CD8-positive, alpha-beta memory T cell (primary cell): ENCODE data around the gene LRRC14B. TPM values are rescaled to one million over a fixed set of nuclear protein-coding genes. Genes with fewer than 3 reads are reported as not detected.
A peak's percentile ranks its signal among the peaks of the same experiment; 100 is the strongest.
"Not testable (repeated sequence)": the region's sequence is repeated elsewhere in the genome, so short reads cannot be mapped to it uniquely, and the experiment has no call there.

Experiments used
- CTCF ChIA-PET: fragments of 350-600 bp; sonication (Branson Sonifier 250); formaldehyde crosslinking; loops from one replicate; lab custom pipeline; 2021; ENCODE audit warnings: antibody characterized with exemption; lab: Charles Lee
- POLR2A ChIA-PET: fragments of 350-600 bp; sonication (Branson Sonifier 250); formaldehyde crosslinking; loops from one replicate; lab custom pipeline; 2021; ENCODE audit warnings: antibody characterized with exemption; lab: Charles Lee
- DNase-seq, 5 donors: peaks; one replicate each; pipeline versions ENCODE4 v3.0.0 to v3.0.0-alpha.2; 2020 to 2022; ENCODE audit warnings: mixed read lengths in 1 of 5
- H3K27ac ChIP-seq: one replicate; pipeline ENCODE4 v1.7.0; 2013; ENCODE audit warnings: low read depth, mild to moderate bottlenecking, low read length, moderate library complexity
- H3K27me3 ChIP-seq: 2 replicates; pipeline ENCODE4 v1.7.0; 2013; ENCODE audit warnings: low read length, mild to moderate bottlenecking; ENCODE audit not compliant: insufficient read depth, poor library complexity, severe bottlenecking
- H3K36me3 ChIP-seq: 2 replicates; pipeline ENCODE4 v1.7.0; 2013; ENCODE audit warnings: mild to moderate bottlenecking, low read length, moderate library complexity; ENCODE audit not compliant: insufficient read depth
- H3K4me1 ChIP-seq: 2 replicates; pipeline ENCODE4 v1.7.0; 2013; ENCODE audit warnings: mild to moderate bottlenecking, low read length, moderate library complexity; ENCODE audit not compliant: insufficient read depth
- H3K4me3 ChIP-seq: 2 replicates; pipeline ENCODE4 v1.7.0; 2013; ENCODE audit warnings: mild to moderate bottlenecking, low read length
- H3K9me3 ChIP-seq: 2 replicates; pipeline ENCODE4 v1.7.0; 2013; ENCODE audit warnings: mild to moderate bottlenecking, low read length
- H3K27ac Mint-ChIP-seq, 8 donors: one replicate each; pipeline ENCODE4 v1.8.0; 2020 to 2021; ENCODE audit warnings: mixed read lengths in 8 of 8, mild to moderate bottlenecking in 6 of 8, inconsistent platforms in 3 of 8, moderate library complexity in 3 of 8
- H3K27me3 Mint-ChIP-seq, 2 donors: one replicate each; pipeline ENCODE4 v1.8.0; 2020 to 2021; ENCODE audit warnings: mixed read lengths in 2 of 2, mild to moderate bottlenecking in 1 of 2, moderate library complexity in 1 of 2
- H3K36me3 Mint-ChIP-seq, 3 donors: one replicate each; pipeline ENCODE4 v1.8.0; 2020 to 2021; ENCODE audit warnings: mixed read lengths in 3 of 3, inconsistent platforms in 1 of 3, mild to moderate bottlenecking in 1 of 3
- H3K4me1 Mint-ChIP-seq, 3 donors: one replicate each; pipeline ENCODE4 v1.8.0; 2020 to 2021; ENCODE audit warnings: mixed read lengths in 3 of 3, inconsistent platforms in 1 of 3, mild to moderate bottlenecking in 1 of 3
- H3K4me3 Mint-ChIP-seq, 7 donors: one replicate each; pipeline ENCODE4 v1.8.0; 2020 to 2021; ENCODE audit warnings: mixed read lengths in 7 of 7, mild to moderate bottlenecking in 6 of 7, moderate library complexity in 4 of 7, inconsistent platforms in 2 of 7
- H3K9me3 Mint-ChIP-seq, 5 donors: one replicate each; pipeline ENCODE4 v1.8.0; 2020 to 2022; ENCODE audit warnings: mixed read lengths in 5 of 5, mild to moderate bottlenecking in 3 of 5, moderate library complexity in 2 of 5, inconsistent platforms in 1 of 5
- polyA plus RNA-seq: library from polyadenylated mRNA; unstranded; fragments of 300-500 nt; fragmentation: Illumina TruSeq; gene quantifications from one replicate; pipeline ENCODE4 v1.2.3, GENCODE V29; 2021
- total RNA-seq, 2 experiments: library from RNA; stranded (reverse); gene quantifications; one replicate each; pipeline ENCODE4 v1.2.3, GENCODE V29; 2021

LRRC14B gene
- total and polyA plus RNA-seq, 3 experiments from 2014 or later, result not detected

- Mint-ChIP-seq H3K4me3 (no peak overlapping the region), H3K27ac (peak overlapping the region in 1 of 8 donors; percentile 69), H3K27me3 (peaks cover 0 to 1% of the 10 kb centered on the region in 2 donors), H3K4me1 (peaks cover 29 to 40% (median 37%) of the 10 kb centered on the region in 3 donors), H3K36me3 (peaks cover 12 to 72% (median 13%) of the 10 kb centered on the region in 3 donors), H3K9me3 (peaks cover 0 to 2% (median 0%) of the 10 kb centered on the region in 5 donors)
- ChIA-PET CTCF (no interaction called here), POLR2A (no interaction called here)
- H3K36me3 ChIP-seq, result peaks cover 25% of the 10 kb centered on the region
- H3K27me3 ChIP-seq, result no peaks in the 10 kb centered on the region
- H3K27ac ChIP-seq, result no peak overlapping the region
- DNase-seq, result no peak
- no peaks in the 10 kb centered on the region for H3K9me3 ChIP-seq
- peaks cover 17% of the 10 kb centered on the region for H3K4me1 ChIP-seq
- H3K4me3 ChIP-seq, result no peak overlapping the region
These were observed 32.5 kb downstream of the LRRC14B start for GRCh38 chr5:223791-224190.

GRCh38 chr5:225334-225733 is 34.0 kb downstream of the LRRC14B start:
- no peaks in the 10 kb centered on the region for H3K9me3 Mint-ChIP-seq
- H3K27ac Mint-ChIP-seq, result peak overlapping the region in 2 of 8 donors; percentile 32 to 33
- DNase-seq, result no peak
- Histone ChIP-seq H3K27ac (no peak overlapping the region), H3K36me3 (peaks cover 36% of the 10 kb centered on the region), H3K27me3 (no peaks in the 10 kb centered on the region), H3K4me1 (peaks cover 15% of the 10 kb centered on the region), H3K4me3 (no peak overlapping the region), H3K9me3 (no peaks in the 10 kb centered on the region)
- POLR2A ChIA-PET, result no interaction called here
- peaks cover 27 to 32% (median 31%) of the 10 kb centered on the region in 3 donors for H3K4me1 Mint-ChIP-seq
- peaks cover 17 to 72% (median 18%) of the 10 kb centered on the region in 3 donors for H3K36me3 Mint-ChIP-seq
- H3K27me3 Mint-ChIP-seq, result peaks cover 0 to 1% of the 10 kb centered on the region in 2 donors
- H3K4me3 Mint-ChIP-seq, result no peak overlapping the region
- CTCF ChIA-PET, result no interaction called here

GRCh38 chr5:227375-227774 is 36.1 kb downstream of the LRRC14B start:
- H3K4me1 ChIP-seq, H3K4me3 ChIP-seq, POLR2A ChIA-PET, DNase-seq, H3K27ac ChIP-seq, H3K27me3 ChIP-seq, H3K9me3 Mint-ChIP-seq, H3K27me3 Mint-ChIP-seq, H3K9me3 ChIP-seq, H3K27ac Mint-ChIP-seq, H3K4me3 Mint-ChIP-seq, CTCF ChIA-PET: not testable (repeated sequence)
- H3K4me1 Mint-ChIP-seq, result peaks cover 12 to 14% (median 13%) of the 10 kb centered on the region in 3 donors
- peaks cover 18 to 88% (median 20%) of the 10 kb centered on the region in 3 donors for H3K36me3 Mint-ChIP-seq
- peaks cover 41% of the 10 kb centered on the region for H3K36me3 ChIP-seq

GRCh38 chr5:228886-229285 is 37.6 kb downstream of the LRRC14B start:
- no peak overlapping the region for H3K27ac ChIP-seq
- no peak overlapping the region for H3K4me3 ChIP-seq
- CTCF ChIA-PET, result no interaction called here
- POLR2A ChIA-PET, result no interaction called here
- peaks cover 47% of the 10 kb centered on the region for H3K36me3 ChIP-seq
- H3K27me3 ChIP-seq, result no peaks in the 10 kb centered on the region
- no peaks in the 10 kb centered on the region for H3K27me3 Mint-ChIP-seq
- no peak overlapping the region for H3K4me3 Mint-ChIP-seq
- H3K4me1 Mint-ChIP-seq, result peaks cover 0 to 2% (median 0%) of the 10 kb centered on the region in 3 donors
- no peaks in the 10 kb centered on the region for H3K9me3 ChIP-seq
- H3K9me3 Mint-ChIP-seq, result no peaks in the 10 kb centered on the region
- DNase-seq, result no peak
- H3K27ac Mint-ChIP-seq, result no peak overlapping the region
- H3K4me1 ChIP-seq, result no peaks in the 10 kb centered on the region
- peaks cover 21 to 94% (median 25%) of the 10 kb centered on the region in 3 donors for H3K36me3 Mint-ChIP-seq

GRCh38 chr5:230711-231110 is 39.4 kb downstream of the LRRC14B start:
- H3K36me3 ChIP-seq, result peaks cover 43% of the 10 kb centered on the region
- H3K36me3 Mint-ChIP-seq, result peaks cover 20 to 91% (median 26%) of the 10 kb centered on the region in 3 donors
- H3K27ac Mint-ChIP-seq, result peak overlapping the region in 1 of 8 donors; percentile 47
- peak overlapping the region in 1 of 7 donors; percentile 79 for H3K4me3 Mint-ChIP-seq
- H3K27me3 ChIP-seq, result no peaks in the 10 kb centered on the region
- no peaks in the 10 kb centered on the region for H3K9me3 Mint-ChIP-seq
- H3K9me3 ChIP-seq, result no peaks in the 10 kb centered on the region
- H3K4me3 ChIP-seq, result no peak overlapping the region
- H3K4me1 Mint-ChIP-seq, result no peaks in the 10 kb centered on the region
- CTCF ChIA-PET, result no interaction called here
- H3K27me3 Mint-ChIP-seq, result no peaks in the 10 kb centered on the region
- POLR2A ChIA-PET, result no interaction called here
- no peak for DNase-seq
- no peak overlapping the region for H3K27ac ChIP-seq
- H3K4me1 ChIP-seq, result no peaks in the 10 kb centered on the region

GRCh38 chr5:231661-232060 is 40.4 kb downstream of the LRRC14B start:
- DNase-seq, result no peak
- POLR2A ChIA-PET, result interaction anchor here (0.7 kb wide), 1 partner anchor 1271 kb away, joined by 3 read pairs; no protein-coding TSS in a partner anchor
- no peaks in the 10 kb centered on the region for H3K9me3 ChIP-seq

GRCh38 chr5:233426-233825 is 42.1 kb downstream of the LRRC14B start:
- peak overlapping the region in 1 of 8 donors; percentile 39 for H3K27ac Mint-ChIP-seq
- H3K27ac ChIP-seq, H3K27me3 ChIP-seq, H3K4me3 Mint-ChIP-seq, H3K9me3 Mint-ChIP-seq, H3K9me3 ChIP-seq, POLR2A ChIA-PET, H3K4me3 ChIP-seq, H3K4me1 ChIP-seq, DNase-seq, H3K4me1 Mint-ChIP-seq, H3K27me3 Mint-ChIP-seq: not testable (repeated sequence)
- H3K36me3 Mint-ChIP-seq, result peaks cover 12 to 87% (median 26%) of the 10 kb centered on the region in 3 donors
- CTCF ChIA-PET, result interaction anchor here (1.8 kb wide), 1 partner anchor 14 kb away, joined by 5 read pairs; no protein-coding TSS in a partner anchor
- H3K36me3 ChIP-seq, result peaks cover 35% of the 10 kb centered on the region

More at GRCh38 chr5:231661-232060, 40.4 kb downstream of the LRRC14B start:
- no peak overlapping the region for H3K4me3 Mint-ChIP-seq
- peaks cover 19 to 91% (median 27%) of the 10 kb centered on the region in 3 donors for H3K36me3 Mint-ChIP-seq
- Histone ChIP-seq H3K27ac (no peak overlapping the region), H3K4me3 (no peak overlapping the region), H3K36me3 (peaks cover 36% of the 10 kb centered on the region), H3K4me1 (no peaks in the 10 kb centered on the region), H3K27me3 (no peaks in the 10 kb centered on the region)
- no peaks in the 10 kb centered on the region for H3K4me1 Mint-ChIP-seq
- H3K27ac Mint-ChIP-seq, result no peak overlapping the region
- CTCF ChIA-PET, result interaction anchor here (1.0 to 1.8 kb wide), 2 partner anchors 12 to 43 kb away, joined by 3 to 5 read pairs; no protein-coding TSS in a partner anchor
- H3K27me3 Mint-ChIP-seq, result no peaks in the 10 kb centered on the region
- H3K9me3 Mint-ChIP-seq, result no peaks in the 10 kb centered on the region

GRCh38 chr5:234450-234849 is 43.2 kb downstream of the LRRC14B start:
- DNase-seq, result no peak
- Mint-ChIP-seq H3K9me3 (no peaks in the 10 kb centered on the region), H3K27me3 (no peaks in the 10 kb centered on the region), H3K4me3 (no peak overlapping the region), H3K4me1 (no peaks in the 10 kb centered on the region), H3K27ac (peak overlapping the region in 1 of 8 donors; percentile 68), H3K36me3 (peaks cover 8 to 84% (median 20%) of the 10 kb centered on the region in 3 donors)
- Histone ChIP-seq H3K4me1 (no peaks in the 10 kb centered on the region), H3K27me3 (no peaks in the 10 kb centered on the region), H3K9me3 (no peaks in the 10 kb centered on the region), H3K27ac (no peak overlapping the region), H3K4me3 (no peak overlapping the region), H3K36me3 (peaks cover 25% of the 10 kb centered on the region)
- ChIA-PET CTCF (no interaction called here), POLR2A (no interaction called here)
